Measurements from ENCODE around the gene USP5.

The USP5 gene

DNA sequence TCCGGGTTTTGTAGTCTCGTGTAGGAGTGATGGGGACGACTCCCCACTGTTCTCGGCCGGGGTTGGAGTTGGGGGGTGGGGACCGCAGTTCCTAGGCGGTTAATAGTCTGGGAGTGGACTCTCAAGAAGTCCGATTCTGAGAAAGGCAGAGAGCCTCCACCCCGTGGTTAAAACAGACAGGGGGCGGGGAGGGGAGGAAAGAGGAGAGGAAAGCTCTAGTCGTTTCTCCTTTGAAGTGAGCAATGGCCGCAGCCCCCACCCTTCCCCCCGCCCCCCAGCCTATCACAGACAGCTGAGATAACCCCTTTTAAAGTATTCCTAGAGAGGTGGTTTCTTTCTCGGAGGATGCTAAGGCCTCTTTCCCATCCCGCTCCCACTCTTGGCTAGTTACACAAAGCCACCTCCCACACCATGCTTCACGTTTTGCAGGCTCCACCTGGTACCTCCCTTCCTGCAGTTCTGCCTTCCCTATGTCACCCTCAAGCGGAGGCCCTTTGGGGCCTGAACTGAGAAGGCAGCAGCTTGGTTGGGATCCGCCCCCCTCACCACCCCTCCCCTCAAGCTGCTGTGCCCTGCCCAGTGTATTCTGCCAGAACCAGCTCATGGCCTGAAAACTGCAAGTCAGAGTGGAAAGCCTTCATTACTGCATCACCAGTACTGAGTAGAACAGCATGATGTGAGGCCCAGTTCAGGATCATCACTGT, 853 bp downstream of the USP5 start:
- no peaks in the 10 kb centered on the region for H3K27me3 ChIP-seq (ENCODE audit: low read length)

DNA sequence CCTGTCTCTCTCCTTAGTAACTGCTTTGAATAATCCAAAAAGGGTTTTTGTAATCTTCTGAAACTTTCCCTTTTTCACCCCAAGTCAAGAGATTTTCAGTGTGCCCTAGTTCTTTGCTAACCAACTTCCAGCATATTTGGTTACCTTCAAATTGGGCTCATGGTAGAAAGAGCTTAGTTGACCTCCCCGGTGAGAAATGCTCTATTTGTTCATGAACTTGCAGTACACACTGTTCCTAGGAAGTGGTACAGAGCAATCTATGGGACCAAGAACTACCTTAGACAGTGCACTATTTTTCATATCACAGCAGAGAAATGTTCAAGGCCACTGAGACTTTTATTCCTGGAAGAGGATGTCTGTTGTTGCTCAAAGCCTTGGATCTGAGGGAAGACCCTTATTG, 1.7 kb downstream of the USP5 start:
- Histone ChIP-seq H3K9ac (ENCODE audit: low read length) (peak overlapping the region; percentile 93), H3K9me3 (ENCODE audit: insufficient read depth, low read length) (no peaks in the 10 kb centered on the region), H4K20me1 (ENCODE audit: low read depth, low read length) (no peaks in the 10 kb centered on the region), H3K9me2 (replicated peaks; ENCODE audit: insufficient read depth, low read length) (no peaks in the 10 kb centered on the region), H2AFZ (ENCODE audit: low read depth, low read length, severe bottlenecking) (no peak overlapping the region), H3K27me3 (ENCODE audit: low read length) (no peaks in the 10 kb centered on the region), H3K4me3 (ENCODE audit: insufficient read depth, low read length, poor library complexity, severe bottlenecking) (no peak overlapping the region), H3K4me2 (ENCODE audit: low read depth, low read length, poor library complexity, severe bottlenecking) (peak overlapping the region; percentile 55), H3K27ac (ENCODE audit: low read depth, low read length) (no peak overlapping the region), H3F3A (ENCODE audit: insufficient read depth) (0 out of 2 replicates have a peak, but pooled peaks cover 4% of the 10 kb centered on the region), H3K79me2 (ENCODE audit: insufficient read depth, low read length) (peaks cover 40% of the 10 kb centered on the region), H3K36me3 (ENCODE audit: low read length) (0 out of 2 replicates have a peak, but pooled peaks cover 5% of the 10 kb centered on the region)
- TF ChIP-seq, protein P1, sequence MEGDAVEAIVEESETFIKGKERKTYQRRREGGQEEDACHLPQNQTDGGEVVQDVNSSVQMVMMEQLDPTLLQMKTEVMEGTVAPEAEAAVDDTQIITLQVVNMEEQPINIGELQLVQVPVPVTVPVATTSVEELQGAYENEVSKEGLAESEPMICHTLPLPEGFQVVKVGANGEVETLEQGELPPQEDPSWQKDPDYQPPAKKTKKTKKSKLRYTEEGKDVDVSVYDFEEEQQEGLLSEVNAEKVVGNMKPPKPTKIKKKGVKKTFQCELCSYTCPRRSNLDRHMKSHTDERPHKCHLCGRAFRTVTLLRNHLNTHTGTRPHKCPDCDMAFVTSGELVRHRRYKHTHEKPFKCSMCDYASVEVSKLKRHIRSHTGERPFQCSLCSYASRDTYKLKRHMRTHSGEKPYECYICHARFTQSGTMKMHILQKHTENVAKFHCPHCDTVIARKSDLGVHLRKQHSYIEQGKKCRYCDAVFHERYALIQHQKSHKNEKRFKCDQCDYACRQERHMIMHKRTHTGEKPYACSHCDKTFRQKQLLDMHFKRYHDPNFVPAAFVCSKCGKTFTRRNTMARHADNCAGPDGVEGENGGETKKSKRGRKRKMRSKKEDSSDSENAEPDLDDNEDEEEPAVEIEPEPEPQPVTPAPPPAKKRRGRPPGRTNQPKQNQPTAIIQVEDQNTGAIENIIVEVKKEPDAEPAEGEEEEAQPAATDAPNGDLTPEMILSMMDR (IDR thresholded peaks at IDR 0.05; ENCODE audit: insufficient read depth, low read length, poor library complexity, severe bottlenecking) = no peak
- no peak for TF ChIP-seq EZH2phosphoT487 (conservative IDR thresholded peaks at IDR 0.05; ENCODE audit: low read length)

More for the DNA sequence above, 853 bp downstream of the USP5 start:
- H3K9me2 ChIP-seq (replicated peaks; ENCODE audit: insufficient read depth, low read length) = no peaks in the 10 kb centered on the region
- no peaks in the 10 kb centered on the region for H3K9me3 ChIP-seq (ENCODE audit: insufficient read depth, low read length)
- 0 out of 2 replicates have a peak, but pooled peaks cover 4% of the 10 kb centered on the region for H3F3A ChIP-seq (ENCODE audit: insufficient read depth)
- H3K36me3 ChIP-seq (ENCODE audit: low read length) = 0 out of 2 replicates have a peak, but pooled peaks cover 5% of the 10 kb centered on the region
- H3K4me2 ChIP-seq (ENCODE audit: low read depth, low read length, poor library complexity, severe bottlenecking) = peak overlapping the region; percentile 55
- peak overlapping the region; percentile 78 for H3K4me3 ChIP-seq (ENCODE audit: insufficient read depth, low read length, poor library complexity, severe bottlenecking)
- no peak overlapping the region; the same call in 1 of the 2 replicates for H3K27ac ChIP-seq (ENCODE audit: low read depth, low read length)
- H3K79me2 ChIP-seq (ENCODE audit: insufficient read depth, low read length) = peaks cover 40% of the 10 kb centered on the region
- H4K20me1 ChIP-seq (ENCODE audit: low read depth, low read length) = no peaks in the 10 kb centered on the region
- TF ChIP-seq, protein P1 (IDR thresholded peaks at IDR 0.05; ENCODE audit: insufficient read depth, low read length, poor library complexity, severe bottlenecking) = no peak
- no peak for TF ChIP-seq EZH2phosphoT487 (conservative IDR thresholded peaks at IDR 0.05; ENCODE audit: low read length)
- peak overlapping the region; percentile 93 for H3K9ac ChIP-seq (ENCODE audit: low read length)
- no peak overlapping the region for H2AFZ ChIP-seq (ENCODE audit: low read depth, low read length, severe bottlenecking)

DNA sequence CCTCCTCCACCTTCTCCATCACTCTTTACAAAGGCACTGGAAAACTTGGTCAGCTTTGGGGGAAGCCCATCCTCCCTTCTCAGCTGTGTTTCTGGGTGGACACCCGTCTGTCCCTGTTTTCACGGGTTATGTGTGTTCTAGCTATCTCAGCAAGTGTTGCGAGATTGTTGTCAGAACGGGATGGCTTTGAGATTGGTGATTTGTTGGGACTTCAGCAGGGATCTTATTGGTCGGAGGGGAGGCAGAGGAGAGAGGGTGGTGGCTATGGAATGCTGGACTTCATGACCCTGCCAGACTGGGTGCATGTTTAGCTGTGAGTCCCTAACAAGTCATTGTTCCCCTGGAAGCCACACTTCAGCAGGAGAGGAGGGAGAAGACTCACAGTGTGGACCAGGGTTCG, 2.1 kb downstream of the USP5 start:
- H3K4me2 ChIP-seq (ENCODE audit: low read depth, low read length, poor library complexity, severe bottlenecking) = no peak overlapping the region
- peaks cover 40% of the 10 kb centered on the region for H3K79me2 ChIP-seq (ENCODE audit: insufficient read depth, low read length)
- no peak overlapping the region for H3K4me3 ChIP-seq (ENCODE audit: insufficient read depth, low read length, poor library complexity, severe bottlenecking)
- H3K36me3 ChIP-seq (ENCODE audit: low read length) = 0 out of 2 replicates have a peak, but pooled peaks cover 5% of the 10 kb centered on the region
- H2AFZ ChIP-seq (ENCODE audit: low read depth, low read length, severe bottlenecking) = no peak overlapping the region
- 0 out of 2 replicates have a peak, but pooled peaks cover 4% of the 10 kb centered on the region for H3F3A ChIP-seq (ENCODE audit: insufficient read depth)
- no peaks in the 10 kb centered on the region for H3K9me3 ChIP-seq (ENCODE audit: insufficient read depth, low read length)
- H4K20me1 ChIP-seq (ENCODE audit: low read depth, low read length) = no peaks in the 10 kb centered on the region
- peak overlapping the region; percentile 93; the same call in 1 of the 2 replicates for H3K9ac ChIP-seq (ENCODE audit: low read length)
- no peaks in the 10 kb centered on the region for H3K27me3 ChIP-seq (ENCODE audit: low read length)
- no peak for TF ChIP-seq EZH2phosphoT487 (conservative IDR thresholded peaks at IDR 0.05; ENCODE audit: low read length)
- TF ChIP-seq, protein P1 (IDR thresholded peaks at IDR 0.05; ENCODE audit: insufficient read depth, low read length, poor library complexity, severe bottlenecking) = no peak
- no peaks in the 10 kb centered on the region for H3K9me2 ChIP-seq (replicated peaks; ENCODE audit: insufficient read depth, low read length)
- H3K27ac ChIP-seq (ENCODE audit: low read depth, low read length) = no peak overlapping the region
